IPS-18c (cell line): Measurements from ENCODE around the gene MOSPD3.
A peak's percentile ranks its signal among the peaks of the same experiment; 100 is the strongest.
"Not testable (repeated sequence)": the region's sequence is repeated elsewhere in the genome, so short reads cannot be mapped to it uniquely, and the experiment has no call there.

ENCODE experiments used
- H3K4me3 ChIP-seq: 2 replicates; pipeline ENCODE4 v1.7.0; 2013; ENCODE audit warnings: low read depth, mild to moderate bottlenecking, low read length, moderate library complexity; ENCODE audit not compliant: insufficient read depth
- H3K9me3 ChIP-seq: one replicate; pipeline ENCODE4 v1.6.1; 2013; ENCODE audit warnings: mild to moderate bottlenecking, low read length, moderate library complexity; ENCODE audit not compliant: control insufficient read depth, insufficient read depth

MOSPD3 gene

GRCh38 chr7:100632951-100633717, 20.8 kb downstream of the MOSPD3 start:
- Histone ChIP-seq H3K4me3 (peak overlapping the region; percentile 58), H3K9me3 (no peaks in the 10 kb centered on the region)

GRCh38 chr7:100639995-100640516, 27.7 kb downstream of the MOSPD3 start:
- Histone ChIP-seq H3K9me3 (no peaks in the 10 kb centered on the region), H3K4me3 (no peak overlapping the region)

GRCh38 chr7:100640517-100641440, 28.4 kb downstream of the MOSPD3 start:
- no peaks in the 10 kb centered on the region for H3K9me3 ChIP-seq

GRCh38 chr7:100641463-100641859, 29.1 kb downstream of the MOSPD3 start, which contains the start of gene TFR2:
Gene TFR2, minus strand, starts transcription at chr7:100641552. Its CDS starts 43 bp downstream, at chr7:100641509.
- no peak within 1 kb of the TSS for H3K4me3 ChIP-seq
- H3K9me3 ChIP-seq, result no peaks in the 10 kb centered on the region

More at GRCh38 chr7:100640517-100641440, 28.4 kb downstream of the MOSPD3 start:
- H3K4me3 ChIP-seq, result no peak overlapping the region

- Histone ChIP-seq H3K9me3 (no peaks in the 10 kb centered on the region), H3K4me3 (no peak overlapping the region)
These were observed 29.7 kb downstream of the MOSPD3 start for GRCh38 chr7:100641860-100642533.

GRCh38 chr7:100642534-100642907, 30.2 kb downstream of the MOSPD3 start:
- no peaks in the 10 kb centered on the region for H3K9me3 ChIP-seq
- peak overlapping the region; percentile 20; the same call in 1 of the 2 replicates for H3K4me3 ChIP-seq

- no peak overlapping the region for H3K4me3 ChIP-seq
- H3K9me3 ChIP-seq, result no peaks in the 10 kb centered on the region
These were observed 37.7 kb downstream of the MOSPD3 start for GRCh38 chr7:100649826-100650565.

GRCh38 chr7:100654908-100655831, 42.8 kb downstream of the MOSPD3 start:
- Histone ChIP-seq H3K9me3 (peaks cover 2% of the 10 kb centered on the region), H3K4me3 (peak overlapping the region; percentile 43)

- peak within 1 kb of the TSS; percentile 43 for H3K4me3 ChIP-seq
- peaks cover 2% of the 10 kb centered on the region for H3K9me3 ChIP-seq
These were observed 43.8 kb downstream of the MOSPD3 start, which contains the start of gene ACTL6B for GRCh38 chr7:100655908-100656674. Gene ACTL6B, minus strand, starts transcription at chr7:100656448. Its CDS starts 94 bp downstream, at chr7:100656354.

- not testable (repeated sequence) for H3K9me3 ChIP-seq, H3K4me3 ChIP-seq
These were observed 49.9 kb downstream of the MOSPD3 start for GRCh38 chr7:100662194-100662776.
